ENCODE measurements around the gene DNAJA4.

DNA sequence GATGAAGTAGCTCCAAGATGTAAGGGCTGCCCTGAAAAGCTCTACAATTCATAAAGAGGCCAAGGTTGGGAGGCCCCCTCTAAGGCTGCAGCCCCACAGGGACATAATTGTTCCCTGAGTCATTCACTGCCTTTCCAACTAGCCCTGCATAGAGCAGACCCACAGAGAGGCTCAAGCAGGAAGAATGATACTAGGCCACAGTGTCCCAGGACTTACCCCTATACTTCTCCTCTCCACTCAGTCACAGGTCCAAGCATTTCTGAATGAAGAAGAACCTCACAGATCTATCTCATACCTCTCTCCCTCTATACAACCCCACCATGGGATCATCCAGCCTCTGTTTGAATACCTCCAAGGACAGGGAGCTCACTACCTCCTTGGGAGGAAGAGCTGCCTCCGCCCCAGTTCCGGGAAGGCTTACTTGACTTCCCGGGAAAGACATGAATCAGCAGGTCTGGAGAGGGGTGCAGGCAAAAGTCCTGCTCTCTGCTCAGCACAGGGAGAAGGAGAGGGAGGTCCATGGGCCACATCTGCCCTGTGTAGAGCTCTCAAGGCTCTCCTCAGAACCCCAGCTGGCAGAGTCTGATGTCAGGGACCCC lies 41.9 kb downstream of the DNAJA4 start:
- no peak for TF ChIP-seq MTA3 (CRISPR knock-in tag; IDR thresholded peaks at IDR 0.05)
- no peak for TF ChIP-seq GPN1 (CRISPR knock-in tag; IDR thresholded peaks at IDR 0.05; ENCODE audit: borderline replicate concordance)
- TF ChIP-seq, protein P1, sequence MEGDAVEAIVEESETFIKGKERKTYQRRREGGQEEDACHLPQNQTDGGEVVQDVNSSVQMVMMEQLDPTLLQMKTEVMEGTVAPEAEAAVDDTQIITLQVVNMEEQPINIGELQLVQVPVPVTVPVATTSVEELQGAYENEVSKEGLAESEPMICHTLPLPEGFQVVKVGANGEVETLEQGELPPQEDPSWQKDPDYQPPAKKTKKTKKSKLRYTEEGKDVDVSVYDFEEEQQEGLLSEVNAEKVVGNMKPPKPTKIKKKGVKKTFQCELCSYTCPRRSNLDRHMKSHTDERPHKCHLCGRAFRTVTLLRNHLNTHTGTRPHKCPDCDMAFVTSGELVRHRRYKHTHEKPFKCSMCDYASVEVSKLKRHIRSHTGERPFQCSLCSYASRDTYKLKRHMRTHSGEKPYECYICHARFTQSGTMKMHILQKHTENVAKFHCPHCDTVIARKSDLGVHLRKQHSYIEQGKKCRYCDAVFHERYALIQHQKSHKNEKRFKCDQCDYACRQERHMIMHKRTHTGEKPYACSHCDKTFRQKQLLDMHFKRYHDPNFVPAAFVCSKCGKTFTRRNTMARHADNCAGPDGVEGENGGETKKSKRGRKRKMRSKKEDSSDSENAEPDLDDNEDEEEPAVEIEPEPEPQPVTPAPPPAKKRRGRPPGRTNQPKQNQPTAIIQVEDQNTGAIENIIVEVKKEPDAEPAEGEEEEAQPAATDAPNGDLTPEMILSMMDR (CRISPR knock-in tag; IDR thresholded peaks at IDR 0.05): no peak
- TF ChIP-seq ZFP62 (CRISPR knock-in tag; IDR thresholded peaks at IDR 0.05): no peak
- TF ChIP-seq NFE2L1 (CRISPR knock-in tag; IDR thresholded peaks at IDR 0.05; ENCODE audit: borderline replicate concordance): no peak
- TF ChIP-seq ZNF780A (CRISPR knock-in tag; IDR thresholded peaks at IDR 0.05): no peak
- TF ChIP-seq RELA (CRISPR knock-in tag; IDR thresholded peaks at IDR 0.05): no peak
- TF ChIP-seq STAG1 (CRISPR knock-in tag; IDR thresholded peaks at IDR 0.05): no peak
- no peak for TF ChIP-seq ZNF136 (CRISPR knock-in tag; IDR thresholded peaks at IDR 0.05; ENCODE audit: low read depth)
- no peak for TF ChIP-seq ZNF891 (CRISPR knock-in tag; IDR thresholded peaks at IDR 0.05)
- no peak for TF ChIP-seq ZNF563 (CRISPR knock-in tag; IDR thresholded peaks at IDR 0.05)
- TF ChIP-seq REST (IDR thresholded peaks at IDR 0.05; ENCODE audit: borderline replicate concordance in 1 of 2, low read depth in 1 of 2, low read length in 2 of 2): no peak
- no peak for TF ChIP-seq POLR2AphosphoS5 (IDR thresholded peaks at IDR 0.05; ENCODE audit: low read depth, low read length)
- no peak for TF ChIP-seq KDM5B (CRISPR knock-in tag; IDR thresholded peaks at IDR 0.05; ENCODE audit: borderline replicate concordance)

Data from HepG2 (cell line).